GM23248 (cell line): ENCODE data around the gene HOPX. TPM values are rescaled to one million over a fixed set of nuclear protein-coding genes. Genes with fewer than 3 reads are reported as not detected.

Source experiments
- DNase-seq: peaks from one replicate; pipeline ENCODE4 v3.0.0-alpha.2; 2015
- H2AFZ ChIP-seq: fragments of 200-600 bp; sonication (generic); 2 replicates; pipeline ENCODE4 v1.6.1; 2016; ENCODE audit warnings: antibody characterized with exemption
- H3F3A ChIP-seq: fragments of 200-600 bp; sonication (generic); 2 replicates; pipeline ENCODE4 v1.6.1; 2016; ENCODE audit warnings: mild to moderate bottlenecking, antibody characterized with exemption, mixed run types; ENCODE audit not compliant: insufficient read depth
- H3K27ac ChIP-seq: fragments of 200-600 bp; sonication (generic); 2 replicates; pipeline ENCODE4 v1.5.1; 2016; ENCODE audit warnings: mild to moderate bottlenecking
- H3K27me3 ChIP-seq: fragments of 200-600 bp; sonication (generic); replicated peaks from 2 replicates; pipeline ENCODE4 v1.6.1; 2016; ENCODE audit warnings: mild to moderate bottlenecking; ENCODE audit not compliant: insufficient read depth
- H3K36me3 ChIP-seq: fragments of 200-600 bp; sonication (generic); 2 replicates; pipeline ENCODE4 v1.6.1; 2016; ENCODE audit warnings: low read depth, mild to moderate bottlenecking
- H3K4me1 ChIP-seq: fragments of 200-600 bp; sonication (generic); 2 replicates; pipeline ENCODE4 v1.6.1; 2016; ENCODE audit warnings: mild to moderate bottlenecking; ENCODE audit not compliant: insufficient read depth
- H3K4me2 ChIP-seq: fragments of 200-600 bp; sonication (generic); one replicate; pipeline ENCODE4 v1.6.1; 2016; ENCODE audit warnings: mild to moderate bottlenecking; ENCODE audit not compliant: unreplicated experiment
- H3K4me3 ChIP-seq: fragments of 200-600 bp; sonication (generic); 2 replicates; pipeline ENCODE4 v1.5.1; 2016; ENCODE audit warnings: mild to moderate bottlenecking
- H3K79me2 ChIP-seq: fragments of 200-600 bp; sonication (generic); 2 replicates; pipeline ENCODE4 v1.6.1; 2016; ENCODE audit warnings: mild to moderate bottlenecking; ENCODE audit not compliant: insufficient read depth
- H3K9ac ChIP-seq: fragments of 200-600 bp; sonication (generic); 2 replicates; pipeline ENCODE4 v1.6.1; 2016; ENCODE audit warnings: mild to moderate bottlenecking
- H3K9me2 ChIP-seq: fragments of 200-600 bp; sonication (generic); 2 replicates; pipeline ENCODE4 v1.6.1; 2016; ENCODE audit warnings: mixed run types, mild to moderate bottlenecking, moderate library complexity; ENCODE audit not compliant: insufficient read depth
- H3K9me3 ChIP-seq: fragments of 200-600 bp; sonication (generic); one replicate; pipeline ENCODE4 v1.6.1; 2017; ENCODE audit warnings: low read depth
- H4K20me1 ChIP-seq: fragments of 200-600 bp; sonication (generic); 2 replicates; pipeline ENCODE4 v1.6.0; 2016; ENCODE audit not compliant: insufficient read depth
- EZH2 ChIP-seq: fragments of 200-600 bp; sonication (generic); IDR thresholded peaks from 2 replicates; pipeline ENCODE4 v1.6.1; 2018; ENCODE audit warnings: antibody characterized with exemption, mild to moderate bottlenecking; ENCODE audit not compliant: insufficient read depth, poor library complexity, severe bottlenecking
- EZH2phosphoT487 ChIP-seq: fragments of 200-600 bp; sonication (generic); IDR thresholded peaks from 2 replicates; pipeline ENCODE4 v1.6.1; 2018; ENCODE audit warnings: antibody characterized with exemption, moderate library complexity, mild to moderate bottlenecking, low read depth; ENCODE audit not compliant: insufficient read depth
- WGBS, 2 experiments: methylation state at CpG; one replicate each; pipeline ENCODE4 v1.1.6; 2015 to 2017; ENCODE audit warnings: low lambda C conversion rate in 2 of 2, low coverage in 1 of 2; ENCODE audit errors: missing lambda C conversion rate in 2 of 2; 5-methylcytosine and 5-hydroxymethylcytosine counted together
- in situ Hi-C: fragments of 300-500 bp; cut with MboI; formaldehyde crosslinking; loops from 2 replicates; pipeline ENCODE4 v1.15.0; 2020
- polyA plus RNA-seq: library from polyadenylated mRNA; unstranded; fragments of >200 nt; fragmentation: Nextera tagmentation; extraction: Ambion mirVana; gene quantifications from 2 replicates; pipeline ENCODE4 v1.2.1, GENCODE V29; 2016
- total RNA-seq: library from RNA; depleted of rRNA; stranded (reverse); fragments of >200 nt; shearing (Covaris generic); gene quantifications from 2 replicates; pipeline ENCODE4 v1.2.3, GENCODE V29; 2014

The HOPX gene
- total and polyA plus RNA-seq, 2 experiments from 2014 or later, result not detected

- Histone ChIP-seq H3K9me3 (no peaks in the 10 kb centered on the region), H3K4me2 (no peak overlapping the region), H4K20me1 (no peaks in the 10 kb centered on the region), H3K27ac (no peak overlapping the region), H3K36me3 (no peaks in the 10 kb centered on the region), H3K9ac (no peak overlapping the region), H3K4me3 (no peak overlapping the region), H2AFZ (no peak overlapping the region), H3K27me3 (peaks cover 64% of the 10 kb centered on the region), H3K79me2 (no peaks in the 10 kb centered on the region), H3K9me2 (no peaks in the 10 kb centered on the region), H3F3A (no peaks in the 10 kb centered on the region), H3K4me1 (0 out of 2 replicates have a peak, but pooled peaks cover 2% of the 10 kb centered on the region)
- in situ Hi-C loops, result no loop called here
- 8 to 19% methylated on average over 1 of the region's 1 CpG for WGBS, 2 experiments
- TF ChIP-seq EZH2, result no peak
- TF ChIP-seq EZH2phosphoT487, result no peak
- DNase-seq, result no peak
Measured at GRCh38 chr4:56680266-56680665, 830 bp downstream of the HOPX start.

DNA sequence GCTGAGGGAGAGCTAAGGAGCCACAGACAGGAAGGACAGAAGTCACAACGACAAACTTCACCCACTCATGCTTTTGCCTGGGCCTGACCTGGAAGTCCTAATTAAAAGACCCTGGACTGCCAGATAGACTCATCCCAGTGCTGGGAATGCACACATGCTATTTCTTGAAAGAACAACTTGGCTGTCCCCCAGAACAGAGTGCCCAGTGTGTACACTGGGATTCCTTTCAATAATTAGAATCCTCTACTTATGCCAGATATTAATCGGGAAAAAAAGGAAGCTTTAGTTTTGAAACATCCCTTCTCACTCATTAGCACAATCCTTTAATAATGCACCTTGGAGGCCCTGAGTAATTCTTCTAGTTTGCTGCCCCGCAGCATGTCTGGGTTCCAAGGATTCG lies 3.4 kb downstream of the HOPX start:
- Histone ChIP-seq H4K20me1 (no peaks in the 10 kb centered on the region), H2AFZ (no peak overlapping the region), H3K27me3 (peaks cover 69% of the 10 kb centered on the region), H3K4me2 (no peak overlapping the region), H3K9ac (no peak overlapping the region), H3K4me3 (no peak overlapping the region), H3K79me2 (no peaks in the 10 kb centered on the region), H3K9me3 (no peaks in the 10 kb centered on the region), H3K36me3 (no peaks in the 10 kb centered on the region), H3K9me2 (no peaks in the 10 kb centered on the region), H3K4me1 (no peaks in the 10 kb centered on the region), H3F3A (no peaks in the 10 kb centered on the region), H3K27ac (no peak overlapping the region)
- TF ChIP-seq EZH2, result no peak
- no peak for TF ChIP-seq EZH2phosphoT487
- in situ Hi-C loops, result no loop called here
- WGBS, 2 experiments, result 31 to 40% methylated on average over 4 of the region's 4 CpGs
- DNase-seq, result no peak

GRCh38 chr4:56674984-56675383 lies 6.1 kb downstream of the HOPX start:
- TF ChIP-seq EZH2phosphoT487 (no peak), EZH2 (no peak)
- no peaks in the 10 kb centered on the region for H3K9me3 ChIP-seq
- WGBS, 2 experiments, result 73 to 75% methylated on average over 3 of the region's 3 CpGs
- no peak overlapping the region for H3K4me2 ChIP-seq
- no peak overlapping the region for H3K9ac ChIP-seq
- in situ Hi-C loops, result no loop called here
- H3K4me3 ChIP-seq, result no peak overlapping the region
- H3K9me2 ChIP-seq, result no peaks in the 10 kb centered on the region
- no peaks in the 10 kb centered on the region for H3K36me3 ChIP-seq
- peaks cover 50% of the 10 kb centered on the region for H3K27me3 ChIP-seq
- no peak for DNase-seq
- no peak overlapping the region for H3K27ac ChIP-seq
- no peaks in the 10 kb centered on the region for H3K4me1 ChIP-seq
- no peaks in the 10 kb centered on the region for H3F3A ChIP-seq
- H3K79me2 ChIP-seq, result no peaks in the 10 kb centered on the region
- H2AFZ ChIP-seq, result no peak overlapping the region
- H4K20me1 ChIP-seq, result no peaks in the 10 kb centered on the region

- Histone ChIP-seq H3K36me3 (no peaks in the 10 kb centered on the region), H3F3A (no peaks in the 10 kb centered on the region), H3K9me2 (no peaks in the 10 kb centered on the region), H3K79me2 (no peaks in the 10 kb centered on the region), H3K9ac (no peak overlapping the region), H3K4me3 (no peak overlapping the region), H4K20me1 (no peaks in the 10 kb centered on the region), H3K9me3 (no peaks in the 10 kb centered on the region), H3K4me1 (no peaks in the 10 kb centered on the region), H3K27ac (no peak overlapping the region), H3K4me2 (no peak overlapping the region), H3K27me3 (peaks cover 36% of the 10 kb centered on the region), H2AFZ (no peak overlapping the region)
- TF ChIP-seq EZH2 (no peak), EZH2phosphoT487 (no peak)
- WGBS, 2 experiments, result 22 to 27% methylated on average over 2 of the region's 2 CpGs
- DNase-seq, result peak; percentile 33
- in situ Hi-C loops, result no loop called here
Measured at GRCh38 chr4:56671860-56672259, 9.2 kb downstream of the HOPX start.

- no peak overlapping the region for H3K4me2 ChIP-seq
- no peaks in the 10 kb centered on the region for H3K4me1 ChIP-seq
- H3K4me3 ChIP-seq, result no peak overlapping the region
- no peaks in the 10 kb centered on the region for H3F3A ChIP-seq
- no peaks in the 10 kb centered on the region for H3K9me2 ChIP-seq
- in situ Hi-C loops, result no loop called here
- no peaks in the 10 kb centered on the region for H3K79me2 ChIP-seq
- H3K9ac ChIP-seq, result no peak overlapping the region
- no peak overlapping the region for H3K27ac ChIP-seq
- no peak overlapping the region for H2AFZ ChIP-seq
- no peaks in the 10 kb centered on the region for H4K20me1 ChIP-seq
- H3K36me3 ChIP-seq, result no peaks in the 10 kb centered on the region
- no peaks in the 10 kb centered on the region for H3K9me3 ChIP-seq
- TF ChIP-seq EZH2phosphoT487 (no peak), EZH2 (no peak)
- WGBS, 2 experiments, result 26 to 41% methylated on average over 1 of the region's 1 CpG
- H3K27me3 ChIP-seq, result peaks cover 40% of the 10 kb centered on the region
- no peak for DNase-seq
Measured at GRCh38 chr4:56671373-56671772, 9.7 kb downstream of the HOPX start.
